ENCODE results near the gene TRMT10A.

DNA sequence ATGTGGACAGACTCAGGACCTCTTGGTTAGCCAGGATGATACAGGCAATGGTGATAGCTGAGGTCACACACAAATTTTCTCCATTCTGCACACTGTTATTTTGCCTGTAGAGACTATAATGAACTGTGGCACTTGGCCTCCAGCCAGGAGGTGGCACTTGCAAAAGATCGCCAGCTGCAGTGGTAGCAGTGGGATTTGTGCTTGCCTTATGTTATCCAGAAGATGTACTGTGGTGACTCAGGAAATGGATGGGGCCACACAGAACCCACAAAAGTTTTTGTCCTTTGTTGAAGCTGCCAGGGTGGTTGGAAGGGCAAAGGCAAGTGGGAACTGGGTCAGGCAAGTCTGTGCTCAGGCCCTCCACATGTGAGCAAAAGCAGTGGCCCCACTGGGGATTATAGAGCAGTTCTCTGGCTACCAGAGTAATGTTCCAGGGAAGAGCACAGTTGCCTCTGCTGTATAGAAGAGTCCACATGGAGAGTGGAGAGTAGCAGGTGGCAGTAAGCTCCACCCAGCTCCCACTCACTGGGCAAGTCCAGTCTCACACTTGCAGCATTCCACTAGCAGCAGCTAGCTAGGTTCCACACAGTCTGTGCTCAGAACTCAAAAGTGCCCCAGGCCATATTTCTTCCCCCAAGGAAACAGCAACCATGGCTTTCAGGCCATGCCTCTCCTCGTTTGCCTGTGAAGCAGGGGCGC lies 58.9 kb downstream of the TRMT10A start:
- TF ChIP-seq, protein P1, sequence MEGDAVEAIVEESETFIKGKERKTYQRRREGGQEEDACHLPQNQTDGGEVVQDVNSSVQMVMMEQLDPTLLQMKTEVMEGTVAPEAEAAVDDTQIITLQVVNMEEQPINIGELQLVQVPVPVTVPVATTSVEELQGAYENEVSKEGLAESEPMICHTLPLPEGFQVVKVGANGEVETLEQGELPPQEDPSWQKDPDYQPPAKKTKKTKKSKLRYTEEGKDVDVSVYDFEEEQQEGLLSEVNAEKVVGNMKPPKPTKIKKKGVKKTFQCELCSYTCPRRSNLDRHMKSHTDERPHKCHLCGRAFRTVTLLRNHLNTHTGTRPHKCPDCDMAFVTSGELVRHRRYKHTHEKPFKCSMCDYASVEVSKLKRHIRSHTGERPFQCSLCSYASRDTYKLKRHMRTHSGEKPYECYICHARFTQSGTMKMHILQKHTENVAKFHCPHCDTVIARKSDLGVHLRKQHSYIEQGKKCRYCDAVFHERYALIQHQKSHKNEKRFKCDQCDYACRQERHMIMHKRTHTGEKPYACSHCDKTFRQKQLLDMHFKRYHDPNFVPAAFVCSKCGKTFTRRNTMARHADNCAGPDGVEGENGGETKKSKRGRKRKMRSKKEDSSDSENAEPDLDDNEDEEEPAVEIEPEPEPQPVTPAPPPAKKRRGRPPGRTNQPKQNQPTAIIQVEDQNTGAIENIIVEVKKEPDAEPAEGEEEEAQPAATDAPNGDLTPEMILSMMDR (IDR thresholded peaks at IDR 0.05): no peak
- no peak for TF ChIP-seq POLR2A (IDR thresholded peaks at IDR 0.05)
- TF ChIP-seq EP300 (IDR thresholded peaks at IDR 0.05): no peak
